Subcutaneous preadipocyte (primary cell): ENCODE data around the gene ZNF81. TPM values are rescaled to one million over a fixed set of nuclear protein-coding genes. Genes with fewer than 3 reads are reported as not detected.

ENCODE experiments used
- total RNA-seq: library from RNA; depleted of rRNA; stranded (reverse); fragments of >200 nt; gene quantifications from 2 replicates; pipeline ENCODE4 v1.2.3, GENCODE V29; 2012

Gene ZNF81
- total RNA-seq, result 4.0 and 5.9 TPM in 2 replicates

DNA sequence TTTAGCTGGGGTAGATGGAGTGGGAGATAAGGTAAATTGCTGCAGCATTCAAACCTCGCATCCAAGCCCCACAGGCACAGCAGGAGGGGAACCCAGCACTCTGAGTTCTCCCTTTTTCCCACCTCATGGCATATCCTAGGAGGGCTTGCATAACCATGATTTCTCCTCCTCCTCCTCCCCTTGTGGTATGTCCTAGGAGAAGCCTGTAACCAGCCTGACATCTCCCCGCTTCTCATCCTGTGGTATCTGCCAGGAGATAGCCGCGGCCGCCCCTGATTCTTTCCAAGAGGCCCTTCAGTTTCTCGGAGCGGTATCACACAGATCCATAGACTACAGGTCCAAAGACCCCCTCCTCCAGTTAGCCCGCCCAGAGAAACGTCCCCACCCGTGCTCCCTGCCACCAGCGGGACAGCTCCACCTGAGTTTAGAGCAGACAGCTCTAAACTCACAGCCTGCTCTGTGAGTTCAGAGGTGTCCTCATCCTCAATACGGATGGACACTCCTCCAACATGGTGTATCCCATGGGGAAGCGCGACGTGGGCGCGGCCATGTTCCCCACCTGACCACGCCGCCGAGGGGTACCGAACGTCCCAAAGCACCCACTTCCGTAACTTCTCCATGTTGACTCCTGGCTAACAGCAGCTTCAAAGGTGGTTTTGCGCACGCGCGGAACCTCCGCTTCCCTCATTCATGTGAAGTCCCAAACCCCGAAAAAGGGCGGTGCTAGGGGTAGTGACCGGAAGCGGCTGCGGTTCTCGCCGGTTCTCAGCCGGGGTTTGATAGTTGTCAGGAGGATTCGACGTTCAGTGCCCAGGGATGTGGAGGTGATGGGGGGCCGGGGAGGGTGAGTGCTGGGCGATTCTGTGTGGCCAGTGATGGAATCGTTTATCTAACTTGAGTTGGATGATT lies at the start of gene ZNF81:
Gene ZNF81, plus strand, starts transcription at position 739 of the 909 bp plus-strand sequence. CDS start 9,366 bp downstream, outside the sequence.

Other genes with a start within 250 kb of the ZNF81 start
- under 0.01 and 0.20 TPM in 2 replicates for gene SYN1, start 217.0 kb upstream of the ZNF81 start, total RNA-seq
- 0.37 and 0.39 TPM in 2 replicates for gene CFP, start 207.0 kb upstream of the ZNF81 start, total RNA-seq
- 23.9 and 31.5 TPM in 2 replicates for gene ELK1, start 186.3 kb upstream of the ZNF81 start, total RNA-seq
- gene UXT, start 177.7 kb upstream of the ZNF81 start, total RNA-seq, result 79.4 and 143 TPM in 2 replicates
- gene ZNF182, start 167.1 kb downstream of the ZNF81 start, total RNA-seq, result 2.6 and 3.1 TPM in 2 replicates
- not detected in 2 replicates for gene SPACA5, start 170.1 kb downstream of the ZNF81 start, total RNA-seq
- gene ZNF630, start 234.7 kb downstream of the ZNF81 start, total RNA-seq, result 0.98 and 1.1 TPM in 2 replicates